ENCODE measurements around the gene INSM2.

The INSM2 gene

GRCh38 chr14:35549551-35549950 lies 15.6 kb downstream of the INSM2 start:
- no peak for DNase-seq

DNA sequence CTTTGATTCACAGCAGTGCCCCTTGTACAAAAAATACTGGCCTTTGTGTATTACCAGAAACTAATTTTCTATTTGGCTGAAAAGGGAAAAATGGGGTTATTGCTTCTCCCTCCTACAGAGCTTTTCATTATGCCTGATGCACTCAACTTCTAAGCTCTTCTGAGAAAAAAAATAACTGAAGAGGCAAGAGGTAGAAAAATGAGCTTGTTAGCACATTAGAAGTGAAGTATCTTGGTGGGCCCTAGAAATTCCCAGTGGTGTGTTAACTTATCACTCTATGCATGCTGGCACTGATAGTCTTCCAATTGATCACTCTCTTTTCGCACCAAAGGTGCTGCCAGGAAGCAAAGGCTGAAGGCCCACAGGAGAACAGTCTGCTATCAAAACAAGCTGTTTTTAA lies 17.1 kb downstream of the INSM2 start:
- no peak for DNase-seq

GRCh38 chr14:35553808-35554207 lies 19.8 kb downstream of the INSM2 start:
- DNase-seq: no peak

GRCh38 chr14:35556548-35556947 lies 22.6 kb downstream of the INSM2 start:
- no peak for DNase-seq

DNA sequence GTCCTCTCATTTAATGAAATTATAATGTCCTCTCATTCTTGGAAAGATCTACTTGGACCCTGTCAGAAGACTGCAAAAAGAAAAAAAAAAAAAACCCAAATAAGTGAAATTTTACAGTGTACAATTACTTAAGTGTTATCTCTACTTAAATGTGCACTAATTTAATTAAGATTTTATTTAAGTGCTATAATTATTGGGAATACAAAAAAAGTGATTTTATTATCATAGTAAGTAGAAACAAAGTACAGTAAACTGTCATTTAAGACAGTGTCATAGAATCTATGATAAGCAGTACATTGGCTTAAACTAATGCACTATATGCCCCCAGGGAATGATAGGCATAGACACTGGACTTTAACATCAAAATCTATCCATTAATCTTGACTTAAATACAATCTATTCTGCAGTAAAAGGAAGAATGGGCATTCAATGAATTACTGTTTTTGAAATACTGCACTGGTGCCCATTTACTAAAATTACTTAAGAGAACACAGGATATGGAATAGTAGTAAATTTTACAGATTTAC lies 23.3 kb downstream of the INSM2 start:
- no peak for DNase-seq

DNA sequence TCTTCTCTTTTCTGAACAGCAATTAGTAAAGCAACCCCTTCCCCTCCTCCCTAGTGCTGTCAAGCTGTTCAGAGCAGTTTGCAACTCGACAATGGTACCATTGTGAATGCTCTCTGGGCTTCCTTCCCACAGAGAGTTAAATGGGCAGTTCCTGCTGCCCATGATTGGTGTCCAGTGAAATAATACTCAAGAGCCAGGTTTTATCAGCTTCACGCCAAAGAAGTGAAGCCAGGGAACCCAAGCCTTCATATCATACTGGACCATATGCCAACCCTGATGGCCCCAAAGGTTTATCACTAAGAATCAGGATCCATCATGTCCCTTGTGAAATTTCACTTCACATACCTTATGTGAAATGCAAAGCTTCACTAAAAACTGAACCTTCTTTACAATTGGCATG lies 24.7 kb downstream of the INSM2 start:
- no peak for DNase-seq

- no peak for DNase-seq
Observed at GRCh38 chr14:35565871-35566464, 32.0 kb downstream of the INSM2 start.

DNA sequence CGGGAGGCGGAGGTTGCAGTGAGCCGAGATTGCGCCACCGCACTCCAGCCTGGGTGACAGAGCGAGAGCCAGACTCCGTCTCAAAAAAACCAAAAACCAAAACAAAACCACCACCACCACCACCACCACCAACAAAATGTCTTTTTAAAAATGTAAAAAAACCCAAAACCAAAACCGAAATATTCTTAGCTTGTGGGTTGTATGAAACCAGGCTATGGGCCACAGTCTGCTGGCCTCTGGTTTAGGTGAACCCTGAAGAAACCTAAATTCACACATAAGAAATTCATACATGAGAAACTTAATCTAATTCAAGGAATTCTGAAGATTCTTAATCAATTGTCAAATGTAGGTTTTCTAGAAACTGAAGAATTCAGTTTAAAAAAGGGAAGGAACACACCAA lies 37.6 kb downstream of the INSM2 start:
- DNase-seq: no peak

- no peak for DNase-seq
Observed at GRCh38 chr14:35573911-35574310, 39.9 kb downstream of the INSM2 start.

- no peak for DNase-seq
Observed at GRCh38 chr14:35576260-35576659, 42.3 kb downstream of the INSM2 start.

GRCh38 chr14:35576856-35577255 lies 42.9 kb downstream of the INSM2 start:
- no peak for DNase-seq

DNA sequence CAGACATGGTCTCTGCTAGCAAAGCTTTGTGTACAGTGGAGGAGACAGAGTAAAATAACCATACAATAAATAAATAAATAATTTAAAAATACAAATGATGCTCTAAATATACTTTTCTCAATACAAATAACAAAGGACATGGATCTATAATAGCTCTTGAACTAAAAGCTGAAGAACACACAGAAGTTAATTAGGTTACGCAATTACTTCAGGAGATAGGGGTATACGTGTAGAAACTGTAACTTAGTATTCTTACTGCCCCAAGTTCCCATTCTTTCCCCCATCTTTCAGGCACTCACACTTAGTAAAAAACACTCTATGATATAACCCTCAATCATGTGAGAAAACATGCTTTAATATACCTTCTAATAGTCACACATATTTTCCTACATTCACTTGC lies 44.2 kb downstream of the INSM2 start:
- no peak for DNase-seq

DNA sequence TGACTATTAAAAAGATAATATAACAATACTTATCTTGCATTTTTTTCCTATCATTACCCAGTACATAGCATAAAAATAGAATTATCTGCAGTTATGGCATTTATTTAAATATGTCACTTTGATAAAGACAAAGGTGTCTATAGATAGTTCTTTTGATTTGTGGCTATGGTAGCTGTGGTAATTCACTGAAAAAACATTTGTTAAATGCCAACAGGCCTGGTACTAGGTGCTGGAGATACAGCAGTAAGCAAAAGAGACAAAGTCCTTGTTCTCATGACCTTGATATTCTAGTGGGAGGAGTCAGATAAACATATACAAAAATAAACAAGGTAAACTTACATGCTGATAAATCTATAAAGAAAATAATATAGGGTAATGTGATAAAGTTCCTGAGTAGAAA lies 44.7 kb downstream of the INSM2 start:
- no peak for DNase-seq
